Tibial nerve (tissue), 4 donors: Measurements from ENCODE around the gene PDILT. TPM values are rescaled to one million over a fixed set of nuclear protein-coding genes. Genes with fewer than 3 reads are reported as not detected.
A peak's percentile ranks its signal among the peaks of the same experiment; 100 is the strongest.

Experiments
- DNase-seq, 2 donors: peaks; one replicate each; pipeline ENCODE4 v3.0.0-alpha.2; 2019; ENCODE audit warnings: low spot score in 2 of 2
- H3K27ac ChIP-seq, 4 donors: fragments of 200-600 bp; sonication (generic) in 3 of 4; one replicate each; pipeline ENCODE4 v1.5.1; 2017 to 2019; ENCODE audit warnings: mild to moderate bottlenecking in 1 of 4
- H3K27me3 ChIP-seq, 2 donors: fragments of 200-600 bp; sonication (generic) in 1 of 2; one replicate each; pipeline versions ENCODE4 v1.5.1 to v1.6.0; 2017 to 2019
- H3K36me3 ChIP-seq, 3 donors: fragments of 200-600 bp; sonication (generic); one replicate each; pipeline ENCODE4 v1.5.1; 2018 to 2019
- H3K4me1 ChIP-seq, 4 donors: fragments of 200-600 bp; sonication (generic) in 3 of 4; one replicate each; pipeline ENCODE4 v1.5.1; 2017 to 2019
- H3K4me3 ChIP-seq, 4 donors: fragments of 200-600 bp; sonication (generic) in 3 of 4; one replicate each; pipeline ENCODE4 v1.5.1; 2017 to 2019; ENCODE audit warnings: mild to moderate bottlenecking in 1 of 4, moderate library complexity in 1 of 4
- H3K9me3 ChIP-seq, 4 donors: fragments of 200-600 bp; sonication (generic) in 3 of 4; one replicate each; pipeline ENCODE4 v1.5.1; 2017 to 2019
- EP300 ChIP-seq, 2 donors: sonication (generic); formaldehyde crosslinking; IDR thresholded peaks; one replicate each; pipeline ENCODE4 v1.6.1; 2017; ENCODE audit warnings: antibody characterized with exemption in 2 of 2, mild to moderate bottlenecking in 1 of 2
- POLR2A ChIP-seq, 2 donors: fragments of 450-650 bp; IDR thresholded peaks; one replicate each; pipeline ENCODE4 v1.6.1; 2017; ENCODE audit warnings: antibody characterized with exemption in 2 of 2, mild to moderate bottlenecking in 2 of 2, moderate library complexity in 2 of 2
- WGBS, 2 donors: methylation state at CpG; one replicate each; pipeline ENCODE4 v1.1.5; 2018; 5-methylcytosine and 5-hydroxymethylcytosine counted together
- total RNA-seq, 4 donors: library from RNA; depleted of rRNA; stranded (reverse); fragments of >200 nt; gene quantifications; one replicate each; pipeline ENCODE4 v1.1.0, GENCODE V29; 2016
- TF ChIP-seq, protein P1 (sequence below), 5 experiments: fragments of 200-600 bp in 3 of 5; fragments of 450-650 bp in 2 of 5; sonication (generic) in 3 of 5; IDR thresholded peaks; one replicate each; pipeline ENCODE4 v1.5.1; 2016 to 2019; ENCODE audit warnings: antibody characterized with exemption in 5 of 5, mild to moderate bottlenecking in 3 of 5, moderate library complexity in 2 of 5

The PDILT gene
- total RNA-seq, 4 donors from 2014 or later, result not detected

DNA sequence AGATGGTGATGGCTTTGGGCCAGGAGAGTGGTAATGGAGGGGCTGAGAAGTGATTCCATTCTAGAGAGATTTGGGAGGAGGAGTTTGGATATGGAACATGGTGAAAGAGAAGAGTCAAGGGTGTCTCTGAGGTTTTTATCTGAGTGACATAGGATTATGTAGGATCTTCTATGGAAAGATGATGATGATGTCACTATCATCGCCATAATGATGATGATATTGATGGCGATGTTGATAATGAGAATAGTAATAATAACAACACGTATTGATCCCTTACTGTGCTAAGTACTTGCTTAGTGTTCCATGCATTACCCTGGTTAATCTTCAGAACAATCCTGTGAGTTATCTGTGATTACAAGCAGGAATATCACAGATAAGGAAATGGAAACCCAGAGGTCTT is 16.6 kb downstream of the PDILT start:
- H3K9me3 ChIP-seq, result no peaks in the 10 kb centered on the region
- TF ChIP-seq POLR2A (IDR thresholded peaks at IDR 0.05) (no peak), EP300 (IDR thresholded peaks at IDR 0.05) (no peak)
- TF ChIP-seq, protein P1, sequence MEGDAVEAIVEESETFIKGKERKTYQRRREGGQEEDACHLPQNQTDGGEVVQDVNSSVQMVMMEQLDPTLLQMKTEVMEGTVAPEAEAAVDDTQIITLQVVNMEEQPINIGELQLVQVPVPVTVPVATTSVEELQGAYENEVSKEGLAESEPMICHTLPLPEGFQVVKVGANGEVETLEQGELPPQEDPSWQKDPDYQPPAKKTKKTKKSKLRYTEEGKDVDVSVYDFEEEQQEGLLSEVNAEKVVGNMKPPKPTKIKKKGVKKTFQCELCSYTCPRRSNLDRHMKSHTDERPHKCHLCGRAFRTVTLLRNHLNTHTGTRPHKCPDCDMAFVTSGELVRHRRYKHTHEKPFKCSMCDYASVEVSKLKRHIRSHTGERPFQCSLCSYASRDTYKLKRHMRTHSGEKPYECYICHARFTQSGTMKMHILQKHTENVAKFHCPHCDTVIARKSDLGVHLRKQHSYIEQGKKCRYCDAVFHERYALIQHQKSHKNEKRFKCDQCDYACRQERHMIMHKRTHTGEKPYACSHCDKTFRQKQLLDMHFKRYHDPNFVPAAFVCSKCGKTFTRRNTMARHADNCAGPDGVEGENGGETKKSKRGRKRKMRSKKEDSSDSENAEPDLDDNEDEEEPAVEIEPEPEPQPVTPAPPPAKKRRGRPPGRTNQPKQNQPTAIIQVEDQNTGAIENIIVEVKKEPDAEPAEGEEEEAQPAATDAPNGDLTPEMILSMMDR (IDR thresholded peaks at IDR 0.05), result no peak
- no peaks in the 10 kb centered on the region for H3K27me3 ChIP-seq
- H3K4me3 ChIP-seq, result no peak overlapping the region
- peaks cover 0 to 17% (median 3%) of the 10 kb centered on the region in 4 donors for H3K4me1 ChIP-seq
- DNase-seq, result no peak
- H3K27ac ChIP-seq, result no peak overlapping the region
- 94 to 95% methylated on average over 3 of the region's 3 CpGs for WGBS, 2 donors
- H3K36me3 ChIP-seq, result no peaks in the 10 kb centered on the region

DNA sequence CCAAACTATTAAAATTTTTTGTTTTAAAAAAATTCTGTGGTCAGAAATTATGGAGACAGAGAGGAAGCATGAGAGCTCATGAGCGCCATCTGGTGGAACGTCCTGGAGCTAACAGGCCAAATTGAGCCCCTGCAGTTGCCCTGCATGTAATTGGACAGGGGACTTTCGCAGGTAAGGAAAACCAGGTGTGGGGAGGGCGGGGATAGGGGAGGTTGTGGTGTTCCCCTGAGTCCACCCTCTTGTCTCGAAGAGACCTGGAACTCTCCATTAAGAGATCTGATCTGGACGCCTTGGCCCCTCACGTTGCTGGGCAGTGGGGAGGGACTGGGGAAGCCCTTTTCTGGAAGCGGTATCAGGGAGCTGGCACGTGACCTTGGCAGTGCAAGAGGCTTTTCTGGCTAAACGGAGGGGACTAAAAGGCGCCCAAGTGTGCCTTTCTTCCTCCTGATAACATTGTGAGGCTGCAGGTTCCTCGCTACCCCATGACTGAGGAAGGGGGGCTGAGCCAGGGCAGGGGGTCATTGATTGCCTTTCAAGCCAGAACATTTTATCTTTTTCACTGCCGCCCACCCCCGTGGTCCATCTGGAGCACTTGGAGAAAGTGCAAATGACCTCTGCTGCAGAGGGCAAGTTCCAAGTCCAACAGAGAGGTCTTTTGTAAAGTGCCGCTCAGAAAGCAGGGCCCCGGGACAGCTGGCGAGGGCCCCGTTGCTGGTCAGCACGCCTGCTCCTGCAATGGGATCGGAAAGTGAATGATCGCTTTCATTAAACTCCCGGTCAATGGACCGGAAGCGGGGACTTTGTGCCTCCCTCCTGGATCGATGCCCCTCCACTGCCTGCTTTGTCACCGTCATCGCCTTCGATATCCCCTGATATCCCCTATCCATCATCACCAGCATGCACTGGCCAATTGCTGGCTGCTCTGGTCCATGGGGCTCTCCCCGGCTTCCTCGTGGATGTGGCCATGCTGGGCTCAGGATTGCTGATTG is 18.4 kb downstream of the PDILT start:
- Histone ChIP-seq H3K36me3 (no peaks in the 10 kb centered on the region), H3K4me3 (peak overlapping the region in 1 of 4 donors; percentile 17), H3K27ac (no peak overlapping the region), H3K4me1 (peaks cover 0 to 17% (median 3%) of the 10 kb centered on the region in 4 donors), H3K9me3 (no peaks in the 10 kb centered on the region), H3K27me3 (no peaks in the 10 kb centered on the region)
- no peak for TF ChIP-seq EP300 (IDR thresholded peaks at IDR 0.05)
- TF ChIP-seq, protein P1 (IDR thresholded peaks at IDR 0.05), result peak; percentile 37 to 83 (median 75)
- TF ChIP-seq POLR2A (IDR thresholded peaks at IDR 0.05), result no peak
- DNase-seq, result peak; percentile 25 to 55
- 7 to 22% methylated on average over 30 of the region's 30 CpGs for WGBS, 2 donors

DNA sequence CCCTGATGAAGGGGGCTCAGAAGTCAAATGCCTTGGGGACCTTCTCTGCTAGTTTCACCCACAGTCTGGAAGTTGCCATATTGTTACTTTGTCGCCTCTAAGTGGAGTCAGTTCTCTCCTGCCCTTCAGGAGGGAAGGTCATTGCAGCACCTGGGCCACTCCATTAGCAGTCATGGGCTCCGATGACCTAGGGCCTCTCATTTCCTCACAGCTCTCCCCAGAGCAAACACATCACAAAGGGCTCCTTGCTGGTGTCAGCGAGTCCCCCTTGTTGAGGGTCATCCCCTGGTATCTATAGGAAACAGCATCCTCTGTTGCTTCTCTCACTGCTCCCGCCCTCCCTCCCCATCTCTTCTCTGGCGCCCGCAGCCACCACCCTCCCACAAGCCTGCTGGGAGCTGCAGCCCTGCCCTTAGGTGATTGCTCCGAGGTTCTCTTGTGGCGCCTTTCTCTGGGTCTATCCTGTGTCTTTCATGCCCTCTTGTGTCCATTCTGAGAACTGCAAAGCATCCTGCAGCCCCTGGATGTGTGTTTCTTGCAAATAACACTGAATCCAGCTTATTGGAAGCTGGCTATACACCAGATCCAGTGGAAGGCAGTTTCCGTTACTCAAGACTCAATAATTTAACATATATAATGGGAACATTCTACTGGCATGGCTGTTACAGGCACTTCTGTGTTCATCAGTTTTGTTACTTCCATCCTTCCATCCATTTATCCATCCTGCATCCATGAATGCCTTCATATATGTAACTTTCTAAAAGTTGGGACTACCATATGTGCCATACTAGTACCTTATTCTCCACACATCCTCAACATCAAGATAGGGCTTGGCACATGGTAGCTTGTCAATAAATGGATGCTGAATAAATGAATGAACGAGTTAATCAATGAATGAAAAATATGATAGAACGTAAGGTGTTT is 21.2 kb downstream of the PDILT start:
- H3K36me3 ChIP-seq, result no peaks in the 10 kb centered on the region
- DNase-seq, result peak in 1 of 2 donors; percentile 66
- WGBS, 2 donors, result 29 to 30% methylated on average over 11 of the region's 11 CpGs
- no peak overlapping the region for H3K27ac ChIP-seq
- no peak overlapping the region for H3K4me3 ChIP-seq
- H3K9me3 ChIP-seq, result no peaks in the 10 kb centered on the region
- no peaks in the 10 kb centered on the region for H3K27me3 ChIP-seq
- TF ChIP-seq, protein P1 (IDR thresholded peaks at IDR 0.05), result peak; percentile 43 to 70 (median 65)
- TF ChIP-seq POLR2A (IDR thresholded peaks at IDR 0.05) (no peak), EP300 (IDR thresholded peaks at IDR 0.05) (no peak)
- peaks cover 0 to 17% (median 3%) of the 10 kb centered on the region in 4 donors for H3K4me1 ChIP-seq

DNA sequence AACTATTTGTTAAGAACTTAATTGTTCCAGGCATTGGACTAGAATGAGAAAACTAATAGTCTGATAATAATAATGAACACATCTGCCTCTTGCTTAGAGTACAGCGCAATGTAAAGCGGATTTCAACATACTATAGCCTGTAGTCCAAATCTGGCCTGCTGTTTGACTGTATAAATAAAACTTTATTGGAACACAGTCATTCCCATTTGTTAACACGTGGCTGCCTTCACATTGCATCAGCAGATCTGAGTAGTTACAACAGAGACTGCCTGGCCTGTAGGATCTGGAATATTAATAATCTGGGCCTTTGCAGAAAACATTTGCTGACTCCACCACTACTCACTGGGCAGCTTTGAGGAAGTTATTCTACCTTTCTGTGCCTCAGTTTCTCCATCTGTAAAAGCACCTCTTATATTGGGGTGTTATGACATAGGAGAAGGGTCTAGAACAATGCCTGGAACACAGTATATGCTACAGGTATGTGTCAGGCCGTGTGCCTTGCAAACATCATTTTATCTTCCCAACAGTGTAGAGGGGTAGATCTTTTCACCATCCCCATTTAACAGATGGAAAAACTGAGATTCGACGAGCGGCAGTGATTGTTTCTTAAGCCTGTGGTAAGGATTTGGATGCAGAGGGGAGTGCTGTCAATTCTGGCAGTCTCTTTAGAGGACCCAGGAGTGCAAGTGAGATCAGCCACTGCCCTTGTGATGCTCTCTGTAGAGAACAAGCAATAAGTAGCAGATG is 22.2 kb downstream of the PDILT start:
- H3K36me3 ChIP-seq, result no peaks in the 10 kb centered on the region
- H3K4me3 ChIP-seq, result no peak overlapping the region
- DNase-seq, result no peak
- TF ChIP-seq POLR2A (IDR thresholded peaks at IDR 0.05) (no peak), EP300 (IDR thresholded peaks at IDR 0.05) (no peak)
- TF ChIP-seq, protein P1 (IDR thresholded peaks at IDR 0.05), result no peak
- no peaks in the 10 kb centered on the region for H3K27me3 ChIP-seq
- WGBS, 2 donors, result 88 to 94% methylated on average over 7 of the region's 7 CpGs
- H3K4me1 ChIP-seq, result peaks cover 0 to 17% (median 3%) of the 10 kb centered on the region in 4 donors
- H3K27ac ChIP-seq, result no peak overlapping the region
- H3K9me3 ChIP-seq, result no peaks in the 10 kb centered on the region
